ENCODE data around the gene LDLRAD2.
A peak's percentile ranks its signal among the peaks of the same experiment; 100 is the strongest.

Gene LDLRAD2

DNA sequence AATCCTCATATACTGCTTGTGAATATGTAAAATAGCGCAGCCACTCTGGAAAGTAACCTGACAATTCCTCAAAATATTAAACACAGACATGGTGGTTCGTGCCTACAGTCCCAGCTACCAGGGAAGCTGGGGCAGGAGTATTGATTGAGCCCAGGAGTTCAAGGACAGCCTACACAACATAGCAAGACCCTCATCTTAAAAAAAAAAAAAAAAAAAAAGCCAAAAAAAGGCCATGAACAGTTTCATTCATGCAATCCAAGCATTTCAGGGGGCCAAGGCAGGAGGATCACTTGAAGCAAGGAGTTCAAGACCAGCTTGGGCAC lies 33.7 kb upstream of the LDLRAD2 start:
- Histone ChIP-seq H3K79me2 (ENCODE audit: low read length) (peaks cover 96% of the 10 kb centered on the region), H3K4me1 (ENCODE audit: low read length) (peaks cover 14% of the 10 kb centered on the region; the same call in 1 of the 2 replicates), H3K9me3 (ENCODE audit: insufficient read depth, low read length) (no peaks in the 10 kb centered on the region), H3K9ac (ENCODE audit: low read length) (no peak overlapping the region), H2AFZ (ENCODE audit: low read depth, low read length) (no peak overlapping the region), H3K27me3 (ENCODE audit: low read depth, low read length) (no peaks in the 10 kb centered on the region), H3K4me2 (ENCODE audit: low read length) (no peak overlapping the region), H3K4me3 (ENCODE audit: low read length) (no peak overlapping the region), H3K36me3 (replicated peaks; ENCODE audit: low read depth, low read length) (peaks cover 4% of the 10 kb centered on the region), H3K27ac (ENCODE audit: low read length) (no peak overlapping the region), H4K20me1 (ENCODE audit: insufficient read depth, low read length) (peaks cover 55% of the 10 kb centered on the region)
- no peak for TF ChIP-seq EZH2phosphoT487 (IDR thresholded peaks at IDR 0.05; ENCODE audit: low read depth)
- TF ChIP-seq, protein P1, sequence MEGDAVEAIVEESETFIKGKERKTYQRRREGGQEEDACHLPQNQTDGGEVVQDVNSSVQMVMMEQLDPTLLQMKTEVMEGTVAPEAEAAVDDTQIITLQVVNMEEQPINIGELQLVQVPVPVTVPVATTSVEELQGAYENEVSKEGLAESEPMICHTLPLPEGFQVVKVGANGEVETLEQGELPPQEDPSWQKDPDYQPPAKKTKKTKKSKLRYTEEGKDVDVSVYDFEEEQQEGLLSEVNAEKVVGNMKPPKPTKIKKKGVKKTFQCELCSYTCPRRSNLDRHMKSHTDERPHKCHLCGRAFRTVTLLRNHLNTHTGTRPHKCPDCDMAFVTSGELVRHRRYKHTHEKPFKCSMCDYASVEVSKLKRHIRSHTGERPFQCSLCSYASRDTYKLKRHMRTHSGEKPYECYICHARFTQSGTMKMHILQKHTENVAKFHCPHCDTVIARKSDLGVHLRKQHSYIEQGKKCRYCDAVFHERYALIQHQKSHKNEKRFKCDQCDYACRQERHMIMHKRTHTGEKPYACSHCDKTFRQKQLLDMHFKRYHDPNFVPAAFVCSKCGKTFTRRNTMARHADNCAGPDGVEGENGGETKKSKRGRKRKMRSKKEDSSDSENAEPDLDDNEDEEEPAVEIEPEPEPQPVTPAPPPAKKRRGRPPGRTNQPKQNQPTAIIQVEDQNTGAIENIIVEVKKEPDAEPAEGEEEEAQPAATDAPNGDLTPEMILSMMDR (IDR thresholded peaks at IDR 0.05; ENCODE audit: low read depth, low read length), result no peak

DNA sequence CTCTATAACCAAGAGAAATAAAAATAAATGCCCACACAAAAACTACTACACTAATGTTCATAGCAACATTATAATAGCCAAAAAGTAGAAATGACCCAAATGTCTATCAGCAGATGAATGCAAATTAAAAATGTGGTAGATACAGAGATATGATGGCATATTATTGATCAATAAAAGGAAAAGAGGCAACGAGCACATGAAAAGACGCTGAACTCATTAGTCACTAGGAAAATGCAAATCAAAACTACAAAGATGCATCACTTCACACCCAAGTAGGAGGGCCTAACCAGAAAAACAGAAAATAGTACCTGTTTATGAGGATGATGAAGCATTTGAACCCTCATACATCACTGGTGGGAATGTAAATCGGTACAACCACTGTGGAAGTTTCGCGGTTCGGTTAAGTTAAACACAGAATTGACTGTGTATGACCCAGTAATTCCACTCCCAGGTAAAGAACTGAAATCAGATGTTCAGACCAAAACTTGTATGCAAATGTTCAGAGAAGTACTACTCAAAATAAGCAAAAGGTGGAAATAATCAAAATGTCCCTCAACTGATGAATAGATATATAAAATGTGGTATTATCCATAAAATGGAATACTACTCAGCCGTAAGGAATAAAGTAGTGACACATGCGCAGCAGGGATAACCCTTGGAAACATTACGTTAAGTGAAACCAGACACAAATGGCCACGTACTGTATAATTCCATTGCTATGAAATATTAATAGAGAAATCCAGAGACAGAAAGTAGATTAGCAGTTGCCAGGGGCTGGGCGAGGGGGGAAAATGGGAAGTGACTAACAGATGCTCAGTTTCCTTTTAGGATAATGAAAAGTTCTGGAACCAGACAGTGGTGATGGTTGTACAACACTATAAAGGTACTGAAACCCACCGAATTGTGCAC lies 32.2 kb upstream of the LDLRAD2 start:
- Histone ChIP-seq H3K4me1 (ENCODE audit: low read length) (peaks cover 14% of the 10 kb centered on the region), H3K9me3 (ENCODE audit: insufficient read depth, low read length) (no peaks in the 10 kb centered on the region), H3K4me2 (ENCODE audit: low read length) (peak overlapping the region; percentile 66), H3K79me2 (ENCODE audit: low read length) (peaks cover 81% of the 10 kb centered on the region), H3K36me3 (replicated peaks; ENCODE audit: low read depth, low read length) (peaks cover 4% of the 10 kb centered on the region), H3K9ac (ENCODE audit: low read length) (peak overlapping the region; percentile 57; the same call in 1 of the 2 replicates), H2AFZ (ENCODE audit: low read depth, low read length) (no peak overlapping the region), H3K27ac (ENCODE audit: low read length) (peak overlapping the region; percentile 86), H4K20me1 (ENCODE audit: insufficient read depth, low read length) (peaks cover 44% of the 10 kb centered on the region), H3K27me3 (ENCODE audit: low read depth, low read length) (no peaks in the 10 kb centered on the region), H3K4me3 (ENCODE audit: low read length) (peak overlapping the region; percentile 100)
- no peak for TF ChIP-seq EZH2phosphoT487 (IDR thresholded peaks at IDR 0.05; ENCODE audit: low read depth)
- TF ChIP-seq, protein P1 (IDR thresholded peaks at IDR 0.05; ENCODE audit: low read depth, low read length), result no peak

DNA sequence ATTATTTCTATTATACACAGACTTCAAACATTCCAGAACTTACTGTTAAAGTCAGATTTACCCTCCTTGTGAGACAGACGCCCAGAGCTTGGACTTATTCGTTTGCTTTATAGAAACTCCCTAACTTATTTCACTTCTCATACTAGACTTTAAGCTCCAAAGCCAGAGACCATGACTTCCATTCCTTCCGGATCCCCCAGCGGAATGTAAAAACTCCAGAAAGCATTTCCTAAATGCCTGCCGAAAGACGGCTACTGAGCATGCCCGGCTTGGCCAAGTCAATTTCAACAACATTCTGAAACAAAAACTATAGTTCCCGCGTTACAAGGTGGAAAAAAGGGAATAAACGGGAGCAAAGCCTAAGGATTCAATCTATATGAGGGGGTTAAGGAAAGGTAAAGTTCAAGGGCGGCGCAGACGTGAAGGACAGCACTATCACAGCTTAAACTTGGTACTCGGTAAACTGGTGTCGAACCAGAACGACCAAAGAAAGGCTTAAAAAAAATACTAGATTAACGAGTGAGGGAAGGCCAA lies 30.2 kb upstream of the LDLRAD2 start:
- Histone ChIP-seq H4K20me1 (ENCODE audit: insufficient read depth, low read length) (peaks cover 25% of the 10 kb centered on the region), H3K9me3 (ENCODE audit: insufficient read depth, low read length) (no peaks in the 10 kb centered on the region), H3K27ac (ENCODE audit: low read length) (peak overlapping the region; percentile 100), H3K9ac (ENCODE audit: low read length) (peak overlapping the region; percentile 100), H3K36me3 (replicated peaks; ENCODE audit: low read depth, low read length) (peaks cover 4% of the 10 kb centered on the region), H3K79me2 (ENCODE audit: low read length) (peaks cover 61% of the 10 kb centered on the region), H2AFZ (ENCODE audit: low read depth, low read length) (no peak overlapping the region), H3K4me1 (ENCODE audit: low read length) (peaks cover 14% of the 10 kb centered on the region), H3K27me3 (ENCODE audit: low read depth, low read length) (no peaks in the 10 kb centered on the region), H3K4me3 (ENCODE audit: low read length) (peak overlapping the region; percentile 100), H3K4me2 (ENCODE audit: low read length) (peak overlapping the region; percentile 68)
- TF ChIP-seq, protein P1 (IDR thresholded peaks at IDR 0.05; ENCODE audit: low read depth, low read length), result no peak
- TF ChIP-seq EZH2phosphoT487 (IDR thresholded peaks at IDR 0.05; ENCODE audit: low read depth), result no peak

DNA sequence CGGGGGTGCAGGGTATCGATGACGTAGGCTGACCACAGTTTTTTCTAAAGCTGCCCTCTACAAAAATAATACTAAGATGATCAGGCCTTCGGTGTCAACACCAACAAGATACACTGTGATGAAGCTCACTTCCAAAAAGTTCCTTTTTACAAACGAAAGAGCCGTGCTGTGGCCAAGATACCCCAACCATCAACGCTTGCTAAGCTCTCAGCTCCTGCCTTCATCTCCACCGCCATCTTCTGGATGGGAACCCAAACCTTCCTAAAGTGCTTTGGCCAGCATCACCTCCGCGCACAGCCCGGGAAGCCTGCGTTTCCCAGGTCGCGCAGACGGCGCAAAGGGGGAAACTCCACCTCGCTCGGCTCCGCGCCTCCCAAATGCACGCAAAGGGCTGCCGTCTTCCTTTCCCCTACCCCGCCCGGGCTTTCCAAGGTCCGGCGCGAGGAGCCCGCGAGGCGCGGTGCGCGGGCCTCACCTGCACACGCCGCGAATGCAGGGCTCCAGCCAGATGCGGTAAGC lies 29.7 kb upstream of the LDLRAD2 start:
- Histone ChIP-seq H3K9ac (ENCODE audit: low read length) (peak overlapping the region; percentile 100), H4K20me1 (ENCODE audit: insufficient read depth, low read length) (peaks cover 19% of the 10 kb centered on the region), H2AFZ (ENCODE audit: low read depth, low read length) (no peak overlapping the region), H3K27ac (ENCODE audit: low read length) (peak overlapping the region; percentile 100), H3K36me3 (replicated peaks; ENCODE audit: low read depth, low read length) (peaks cover 4% of the 10 kb centered on the region), H3K4me2 (ENCODE audit: low read length) (peak overlapping the region; percentile 68), H3K9me3 (ENCODE audit: insufficient read depth, low read length) (no peaks in the 10 kb centered on the region), H3K79me2 (ENCODE audit: low read length) (peaks cover 56% of the 10 kb centered on the region), H3K4me1 (ENCODE audit: low read length) (peaks cover 14% of the 10 kb centered on the region), H3K4me3 (ENCODE audit: low read length) (peak overlapping the region; percentile 100), H3K27me3 (ENCODE audit: low read depth, low read length) (no peaks in the 10 kb centered on the region)
- TF ChIP-seq, protein P1 (IDR thresholded peaks at IDR 0.05; ENCODE audit: low read depth, low read length), result peak; percentile 30
- TF ChIP-seq EZH2phosphoT487 (IDR thresholded peaks at IDR 0.05; ENCODE audit: low read depth), result no peak

Measured in OCI-LY3 (cell line).